ENCODE results near the gene DPYSL3.
"Not testable (repeated sequence)": the region's sequence is repeated elsewhere in the genome, so short reads cannot be mapped to it uniquely, and the experiment has no call there.

DNA sequence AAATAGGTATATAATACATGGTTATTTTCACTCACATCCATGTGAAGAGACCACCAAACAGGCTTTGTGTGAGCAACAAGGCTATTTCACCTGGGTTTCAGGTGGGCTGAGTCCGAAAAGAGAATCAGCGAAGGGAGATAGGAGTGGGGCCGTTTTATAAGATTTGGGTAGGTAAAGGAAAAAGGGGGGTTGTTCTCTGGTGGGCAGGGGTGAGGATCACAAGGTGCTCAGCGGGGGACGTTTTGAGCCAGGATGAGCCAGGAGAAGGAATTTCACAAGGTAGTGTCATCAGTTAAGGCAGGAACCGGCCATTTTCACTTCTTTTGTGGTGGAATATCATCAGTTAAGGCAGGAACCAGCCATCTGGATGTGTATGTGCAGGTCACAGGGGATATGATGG, 142.5 kb downstream of the DPYSL3 start:
- TF ChIP-seq, protein P1, sequence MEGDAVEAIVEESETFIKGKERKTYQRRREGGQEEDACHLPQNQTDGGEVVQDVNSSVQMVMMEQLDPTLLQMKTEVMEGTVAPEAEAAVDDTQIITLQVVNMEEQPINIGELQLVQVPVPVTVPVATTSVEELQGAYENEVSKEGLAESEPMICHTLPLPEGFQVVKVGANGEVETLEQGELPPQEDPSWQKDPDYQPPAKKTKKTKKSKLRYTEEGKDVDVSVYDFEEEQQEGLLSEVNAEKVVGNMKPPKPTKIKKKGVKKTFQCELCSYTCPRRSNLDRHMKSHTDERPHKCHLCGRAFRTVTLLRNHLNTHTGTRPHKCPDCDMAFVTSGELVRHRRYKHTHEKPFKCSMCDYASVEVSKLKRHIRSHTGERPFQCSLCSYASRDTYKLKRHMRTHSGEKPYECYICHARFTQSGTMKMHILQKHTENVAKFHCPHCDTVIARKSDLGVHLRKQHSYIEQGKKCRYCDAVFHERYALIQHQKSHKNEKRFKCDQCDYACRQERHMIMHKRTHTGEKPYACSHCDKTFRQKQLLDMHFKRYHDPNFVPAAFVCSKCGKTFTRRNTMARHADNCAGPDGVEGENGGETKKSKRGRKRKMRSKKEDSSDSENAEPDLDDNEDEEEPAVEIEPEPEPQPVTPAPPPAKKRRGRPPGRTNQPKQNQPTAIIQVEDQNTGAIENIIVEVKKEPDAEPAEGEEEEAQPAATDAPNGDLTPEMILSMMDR (IDR thresholded peaks at IDR 0.05), result not testable (repeated sequence)
- TF ChIP-seq POLR2A (IDR thresholded peaks at IDR 0.05), result not testable (repeated sequence)

All from esophagus squamous epithelium (tissue), 4 donors.